Left hindlimb (tissue), 1 donor: ENCODE data around the gene ATF6B.
"Not testable (repeated sequence)": the region's sequence is repeated elsewhere in the genome, so short reads cannot be mapped to it uniquely, and the experiment has no call there.

Experiments used
- DNase-seq: peaks from one replicate; pipeline ENCODE4 v3.0.0-alpha.2; 2018

Gene ATF6B

DNA sequence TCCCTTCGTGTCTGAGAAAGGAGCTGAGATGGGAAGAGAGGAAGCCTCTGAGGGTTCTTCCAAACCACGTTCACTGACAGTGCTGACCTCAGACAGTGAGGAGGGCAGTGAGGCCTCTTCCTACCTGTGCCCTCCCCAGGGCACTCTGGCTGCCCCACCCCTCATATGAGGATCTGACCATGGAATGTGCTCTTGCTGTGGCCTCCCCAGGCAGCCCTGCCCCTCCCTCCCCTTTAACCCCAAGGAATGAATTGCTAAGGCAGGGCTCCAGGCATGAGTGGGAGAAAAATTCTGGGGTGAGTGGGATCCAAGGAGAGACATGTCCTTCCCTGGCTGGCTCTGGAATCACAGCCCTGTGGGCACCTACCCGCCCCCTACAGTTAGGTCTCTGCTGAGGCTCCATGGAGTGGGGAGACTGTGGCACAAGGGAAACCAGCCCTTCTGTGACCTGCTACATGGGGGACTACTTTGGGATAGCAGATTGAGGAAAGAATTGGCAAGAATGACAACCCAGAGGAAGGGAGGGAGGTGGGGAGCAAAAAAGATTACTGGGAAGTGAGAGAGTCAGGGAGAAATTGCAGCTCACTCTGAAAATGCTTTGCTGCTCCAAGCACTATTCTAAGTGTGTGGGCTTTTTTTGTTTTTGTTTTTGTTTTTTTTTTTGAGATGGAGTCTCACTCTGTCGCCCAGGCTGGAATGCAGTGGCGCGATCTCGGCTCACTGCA is 48.3 kb downstream of the ATF6B start:
- DNase-seq = peak; percentile 30

DNA sequence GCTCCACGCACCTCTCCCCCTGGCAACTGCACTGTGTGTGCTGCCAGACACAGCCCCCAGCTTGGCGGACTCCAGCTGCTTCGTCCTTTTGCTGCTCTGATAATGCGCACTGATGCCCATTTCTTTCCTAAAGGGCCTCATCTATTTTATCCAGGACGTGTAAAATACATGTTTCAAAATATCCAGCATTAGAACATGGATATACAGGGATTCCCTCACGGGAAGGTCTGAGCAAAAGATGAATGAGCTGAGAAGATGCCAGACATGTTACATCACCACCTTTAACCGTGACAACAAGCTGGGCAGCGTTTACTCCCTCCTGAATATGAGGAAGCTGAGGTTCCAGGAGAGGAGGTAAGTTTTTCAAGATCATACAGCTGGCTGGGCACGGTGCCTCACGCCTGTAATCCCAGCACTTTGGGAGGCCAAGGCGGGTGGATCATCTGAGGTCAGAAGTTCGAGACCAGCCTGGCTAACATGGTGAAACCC is 51.7 kb downstream of the ATF6B start:
- peak; percentile 74 for DNase-seq

- DNase-seq = peak; percentile 28
Measured at GRCh38 chr6:32075781-32076180, 52.3 kb downstream of the ATF6B start.

- peak; percentile 37 for DNase-seq
Measured at GRCh38 chr6:32074996-32075532, 53.0 kb downstream of the ATF6B start.

DNA sequence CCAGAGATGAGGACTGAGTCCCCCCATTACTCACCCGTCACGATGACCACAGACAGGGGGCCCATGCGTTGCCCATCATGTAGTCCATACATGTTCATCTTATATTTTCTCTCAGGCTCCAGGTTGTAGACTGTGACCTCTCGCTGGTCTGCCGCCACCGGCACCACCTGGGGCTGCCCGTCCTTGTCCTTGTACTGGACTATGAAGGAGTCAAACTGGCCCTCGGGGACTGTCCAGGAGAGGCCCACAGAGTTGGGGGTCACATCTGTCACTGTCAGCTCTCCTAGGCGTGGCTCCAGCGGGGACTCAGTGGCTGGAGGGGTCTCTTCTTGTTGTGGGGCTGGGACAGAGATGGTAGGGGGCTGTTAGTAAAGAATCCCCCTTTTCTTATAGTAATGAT is 54.4 kb downstream of the ATF6B start:
- DNase-seq = no peak

- peak; percentile 59 for DNase-seq
Measured at GRCh38 chr6:32073101-32073500, 54.9 kb downstream of the ATF6B start.

DNA sequence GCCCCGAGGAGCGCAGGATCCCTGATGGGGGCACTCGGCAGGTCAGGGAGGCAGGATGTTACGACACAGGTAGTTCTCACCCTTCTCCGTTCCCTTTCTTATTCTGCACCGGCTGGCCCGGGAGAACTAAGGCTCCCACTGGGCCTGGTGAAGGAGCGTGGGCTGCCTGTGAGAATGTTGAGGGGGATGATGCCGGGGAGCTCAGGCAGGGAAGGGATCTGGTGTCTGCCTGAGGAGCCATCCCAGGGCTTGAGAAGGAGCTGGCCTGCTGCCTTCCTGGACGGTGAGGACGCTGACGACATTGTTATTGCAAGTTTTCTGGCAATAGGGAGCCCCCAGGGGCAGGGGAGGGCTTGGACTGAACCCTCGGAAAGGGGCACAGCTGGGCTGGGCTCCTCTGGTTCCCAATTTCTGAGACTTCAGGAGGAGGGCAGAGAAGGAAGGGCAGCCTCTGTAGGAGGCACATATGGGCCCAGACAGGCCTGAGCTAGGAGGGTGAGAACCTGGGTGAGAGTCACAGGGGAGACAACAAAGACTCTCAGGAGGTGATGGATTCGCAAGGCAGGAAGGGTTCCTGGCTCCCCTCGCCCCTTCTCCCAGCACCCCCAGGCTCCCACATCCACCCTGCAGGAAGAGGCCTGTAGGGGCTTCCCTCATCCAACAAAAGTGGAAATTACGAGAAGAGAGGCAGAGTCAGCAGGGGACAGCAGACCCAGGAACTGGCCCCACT is 57.1 kb downstream of the ATF6B start:
- peak; percentile 84 for DNase-seq

DNA sequence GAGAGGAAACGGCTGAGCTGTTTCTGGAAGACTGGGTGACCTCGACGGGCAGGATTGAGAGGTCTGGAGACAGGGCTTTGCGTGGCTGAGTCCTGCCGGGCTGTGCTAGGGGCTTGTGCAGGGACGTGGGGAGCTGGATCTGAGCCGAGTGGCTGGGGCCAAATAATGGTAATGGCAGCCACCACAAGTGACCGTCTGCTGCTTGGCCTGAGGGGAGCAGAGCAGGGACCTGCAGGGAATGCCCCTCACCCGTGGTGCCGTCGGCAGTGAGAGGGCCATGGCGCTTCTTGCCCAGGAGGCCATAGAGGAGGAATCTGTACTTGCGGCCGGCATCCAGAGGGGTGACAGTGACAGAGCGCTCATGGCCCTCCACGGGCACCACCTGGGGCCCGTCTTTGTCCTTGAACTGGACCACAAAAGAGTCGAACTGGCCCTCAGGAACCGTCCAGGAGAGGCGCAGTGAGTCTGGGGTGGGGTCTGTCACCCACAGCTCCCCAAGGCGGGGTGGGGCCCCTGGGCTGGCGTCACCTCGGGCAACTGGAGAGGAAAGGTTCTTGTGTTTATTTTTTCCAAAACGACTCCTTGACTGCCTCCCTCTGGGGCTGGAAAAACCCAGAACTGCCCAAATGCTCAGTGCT is 58.0 kb downstream of the ATF6B start:
- DNase-seq = peak; percentile 7

- peak; percentile 6 for DNase-seq
Measured at GRCh38 chr6:32069460-32069859, 58.6 kb downstream of the ATF6B start.

DNA sequence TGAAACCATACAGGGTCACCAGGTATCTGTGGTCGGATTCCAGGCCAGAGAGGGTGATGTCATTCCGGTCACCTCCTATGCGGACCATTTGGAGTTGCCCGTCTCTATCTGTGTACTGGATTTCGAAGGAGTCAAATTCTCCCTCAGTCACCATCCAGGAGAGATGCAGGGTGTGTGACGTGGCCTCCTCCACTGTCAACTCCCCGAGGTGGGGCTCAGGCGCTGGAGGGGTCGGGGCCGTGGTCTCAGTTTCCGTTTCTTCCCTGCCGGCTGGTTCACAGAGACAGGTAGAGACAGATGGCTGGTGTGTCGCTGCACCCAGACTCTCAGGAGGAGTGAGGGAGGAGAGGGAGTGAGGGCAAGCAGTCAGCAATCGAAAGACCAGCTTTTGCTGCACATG is 59.2 kb downstream of the ATF6B start:
- DNase-seq = no peak

DNA sequence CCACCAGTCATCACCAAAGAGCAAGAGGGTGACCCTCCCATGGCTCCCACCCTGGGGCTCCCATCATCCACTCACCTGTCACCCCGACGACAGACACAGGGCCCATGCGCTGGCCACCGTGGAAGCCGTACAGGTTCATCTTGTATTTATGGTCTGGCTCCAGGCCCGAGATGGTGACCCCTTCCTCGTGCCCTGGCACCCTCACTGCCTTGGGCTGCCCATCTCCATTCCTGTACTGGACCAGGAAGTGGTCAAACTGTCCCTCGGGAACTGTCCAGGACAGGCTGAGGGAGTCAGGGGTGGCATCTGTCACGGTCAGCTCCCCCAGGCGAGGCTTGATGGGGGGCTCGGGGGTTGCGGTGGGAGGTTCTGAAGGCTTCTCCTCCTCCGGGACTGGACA is 59.7 kb downstream of the ATF6B start:
- DNase-seq = not testable (repeated sequence)

- DNase-seq = not testable (repeated sequence)
Measured at GRCh38 chr6:32067521-32067920, 60.5 kb downstream of the ATF6B start.
